Epithelial cell of esophagus (primary cell): ENCODE results near the gene ULK4.

Experiments
- DNase-seq: peaks from one replicate; pipeline ENCODE4 v3.0.0; 2010; ENCODE audit warnings: low read depth
- H3K4me3 ChIP-seq: 2 replicates; pipeline ENCODE4 v1.5.1; 2011; ENCODE audit warnings: mild to moderate bottlenecking, low read length, control low read depth
- TF ChIP-seq, protein P1 (sequence below): IDR thresholded peaks from 2 replicates; pipeline ENCODE4 v1.5.1; 2011; ENCODE audit warnings: low read depth, mild to moderate bottlenecking, low read length, control low read depth, inconsistent platforms; ENCODE audit not compliant: insufficient read depth; ENCODE audit errors: missing control alignments

ULK4 gene

DNA sequence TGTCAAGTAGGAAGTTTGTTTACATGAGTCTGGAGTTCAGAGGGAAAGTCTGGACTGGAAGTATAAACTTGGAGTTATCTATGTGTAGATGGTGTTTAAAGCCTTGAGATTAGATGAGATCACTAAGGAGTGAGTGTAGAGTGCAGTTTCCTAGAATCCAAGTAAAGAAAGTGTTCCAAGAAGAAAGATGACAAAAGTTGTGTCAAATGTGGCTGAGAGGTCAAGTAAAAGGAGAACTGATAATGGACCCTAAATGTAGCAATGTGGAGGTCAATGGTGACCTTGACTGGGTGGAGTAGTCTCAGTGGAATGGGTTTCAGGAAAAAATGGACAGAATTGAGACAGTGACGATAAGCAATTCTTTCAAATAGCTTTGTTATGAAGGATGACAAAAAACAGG lies 39.9 kb upstream of the ULK4 start:
- TF ChIP-seq, protein P1, sequence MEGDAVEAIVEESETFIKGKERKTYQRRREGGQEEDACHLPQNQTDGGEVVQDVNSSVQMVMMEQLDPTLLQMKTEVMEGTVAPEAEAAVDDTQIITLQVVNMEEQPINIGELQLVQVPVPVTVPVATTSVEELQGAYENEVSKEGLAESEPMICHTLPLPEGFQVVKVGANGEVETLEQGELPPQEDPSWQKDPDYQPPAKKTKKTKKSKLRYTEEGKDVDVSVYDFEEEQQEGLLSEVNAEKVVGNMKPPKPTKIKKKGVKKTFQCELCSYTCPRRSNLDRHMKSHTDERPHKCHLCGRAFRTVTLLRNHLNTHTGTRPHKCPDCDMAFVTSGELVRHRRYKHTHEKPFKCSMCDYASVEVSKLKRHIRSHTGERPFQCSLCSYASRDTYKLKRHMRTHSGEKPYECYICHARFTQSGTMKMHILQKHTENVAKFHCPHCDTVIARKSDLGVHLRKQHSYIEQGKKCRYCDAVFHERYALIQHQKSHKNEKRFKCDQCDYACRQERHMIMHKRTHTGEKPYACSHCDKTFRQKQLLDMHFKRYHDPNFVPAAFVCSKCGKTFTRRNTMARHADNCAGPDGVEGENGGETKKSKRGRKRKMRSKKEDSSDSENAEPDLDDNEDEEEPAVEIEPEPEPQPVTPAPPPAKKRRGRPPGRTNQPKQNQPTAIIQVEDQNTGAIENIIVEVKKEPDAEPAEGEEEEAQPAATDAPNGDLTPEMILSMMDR = no peak
- no peak for DNase-seq

DNA sequence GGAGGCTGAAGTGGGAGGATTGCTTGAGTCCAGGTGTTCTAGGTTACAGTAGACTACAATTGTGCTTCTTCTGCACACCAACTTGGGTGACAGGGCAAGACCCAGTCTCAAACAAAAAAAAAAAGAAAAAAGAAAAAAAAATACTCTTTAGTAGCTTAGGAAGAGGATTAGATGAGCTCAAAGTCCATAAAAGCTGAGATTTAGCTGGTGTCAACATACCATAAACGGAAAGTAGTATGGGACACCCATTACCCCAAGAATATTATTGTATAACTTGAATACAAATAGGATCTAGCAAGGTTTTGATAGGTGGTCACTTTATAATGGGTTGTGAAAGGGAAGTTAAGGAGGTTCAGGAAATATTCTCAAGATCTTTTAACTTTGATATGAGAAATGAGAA lies 38.0 kb upstream of the ULK4 start:
- DNase-seq = no peak
- no peak overlapping the region for H3K4me3 ChIP-seq
- TF ChIP-seq, protein P1 = no peak

More for the DNA sequence above, 39.9 kb upstream of the ULK4 start:
- no peak overlapping the region for H3K4me3 ChIP-seq

DNA sequence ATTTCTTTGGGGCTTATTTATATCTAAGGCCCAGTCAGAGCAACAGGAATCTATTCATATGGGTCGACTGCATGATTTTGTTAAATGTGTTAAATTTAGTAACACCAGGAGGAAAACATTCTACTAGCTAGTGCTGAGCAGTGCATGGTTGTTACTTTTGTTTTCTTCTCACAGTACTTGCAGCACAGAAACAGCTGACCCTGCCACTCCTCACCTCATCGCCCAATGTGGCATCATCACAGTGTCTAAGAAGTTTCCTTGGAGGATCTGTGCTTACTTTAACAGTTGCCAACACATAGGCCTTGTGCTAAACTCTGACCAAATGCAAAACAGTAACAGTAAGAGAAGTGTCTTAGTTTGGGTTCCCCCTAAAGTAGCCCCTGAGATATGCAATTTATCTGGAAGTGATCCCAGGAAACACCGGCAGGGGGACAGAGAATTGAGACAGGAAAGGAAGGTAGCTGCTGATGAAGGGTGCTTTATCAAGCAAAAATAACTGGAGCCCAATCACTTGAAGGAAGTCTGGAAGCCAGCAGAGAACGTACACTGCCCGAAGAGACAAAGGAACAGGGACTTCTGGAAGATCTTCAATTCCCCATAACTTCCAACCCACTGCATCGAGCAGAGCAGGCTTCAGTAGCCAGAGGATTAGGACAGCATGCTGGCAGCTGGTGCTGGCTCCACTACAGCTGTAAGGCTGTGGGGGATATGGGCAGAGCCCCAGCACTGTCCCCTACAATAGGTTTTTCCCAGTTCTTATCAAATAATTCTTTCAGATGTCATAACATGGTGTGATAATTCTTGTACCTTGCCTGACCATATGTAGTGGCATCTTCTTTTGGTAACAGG lies 36.0 kb upstream of the ULK4 start:
- TF ChIP-seq, protein P1 = peak; percentile 41
- H3K4me3 ChIP-seq = no peak overlapping the region

DNA sequence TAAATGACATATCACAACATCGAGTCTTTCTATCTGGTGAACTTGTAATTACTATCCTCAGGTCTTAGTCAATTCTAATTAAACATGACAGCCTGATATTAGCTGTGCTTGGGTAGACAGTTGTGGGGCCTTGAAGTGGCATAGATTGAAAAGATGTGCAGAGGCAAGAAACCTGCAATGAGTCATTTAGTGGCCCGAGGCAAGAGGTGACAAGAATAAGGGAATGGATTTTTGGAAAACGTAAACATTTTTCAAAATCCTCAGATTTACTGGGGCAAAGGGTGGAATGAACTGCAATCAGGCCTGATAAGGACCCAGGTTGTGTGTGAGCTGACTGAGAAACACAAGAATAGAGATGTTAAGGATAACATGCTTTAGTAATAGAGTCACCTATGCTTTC lies 29.5 kb upstream of the ULK4 start:
- TF ChIP-seq, protein P1 = no peak
- no peak overlapping the region for H3K4me3 ChIP-seq
- peak; percentile 40 for DNase-seq

More for the DNA sequence above, 36.0 kb upstream of the ULK4 start:
- DNase-seq = peak; percentile 19

DNA sequence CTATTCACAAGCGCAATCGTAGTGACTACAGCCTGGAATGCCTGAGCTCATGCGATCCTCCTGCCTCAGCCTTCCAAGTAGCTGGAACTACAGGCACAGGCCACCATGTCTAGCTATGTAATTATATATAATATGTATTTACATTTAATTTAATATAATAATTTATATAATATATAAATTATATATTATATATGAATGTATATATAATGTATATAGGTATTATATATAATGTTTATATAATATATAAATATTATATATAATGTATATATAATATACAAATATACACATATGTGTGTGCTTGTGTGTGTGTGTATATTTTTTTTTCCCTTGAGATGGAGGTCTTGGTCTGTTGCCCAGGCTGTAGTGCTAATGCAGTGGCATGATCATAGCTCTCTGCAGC lies 27.6 kb upstream of the ULK4 start:
- no peak for DNase-seq
- no peak overlapping the region for H3K4me3 ChIP-seq
- TF ChIP-seq, protein P1 = no peak

DNA sequence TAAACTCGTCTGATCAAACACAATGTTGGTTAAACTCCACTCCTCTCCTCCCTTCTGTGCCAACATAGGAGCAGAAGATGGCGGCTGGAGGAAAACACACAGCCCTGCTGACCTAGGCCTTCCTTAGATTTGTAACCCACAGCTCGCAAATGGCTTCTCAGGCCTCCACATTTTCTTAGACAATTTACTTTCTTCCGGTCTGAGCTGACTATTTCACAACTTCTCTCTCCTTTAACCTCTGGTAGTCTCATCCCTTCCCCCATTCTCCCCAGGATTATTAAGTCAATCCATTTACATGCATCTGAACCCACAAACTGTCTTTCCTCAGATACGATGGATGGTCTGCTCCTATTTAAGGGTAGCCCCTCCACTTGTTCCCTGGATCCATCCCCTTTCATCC lies 25.7 kb upstream of the ULK4 start:
- TF ChIP-seq, protein P1 = no peak
- DNase-seq = no peak
- no peak overlapping the region for H3K4me3 ChIP-seq

DNA sequence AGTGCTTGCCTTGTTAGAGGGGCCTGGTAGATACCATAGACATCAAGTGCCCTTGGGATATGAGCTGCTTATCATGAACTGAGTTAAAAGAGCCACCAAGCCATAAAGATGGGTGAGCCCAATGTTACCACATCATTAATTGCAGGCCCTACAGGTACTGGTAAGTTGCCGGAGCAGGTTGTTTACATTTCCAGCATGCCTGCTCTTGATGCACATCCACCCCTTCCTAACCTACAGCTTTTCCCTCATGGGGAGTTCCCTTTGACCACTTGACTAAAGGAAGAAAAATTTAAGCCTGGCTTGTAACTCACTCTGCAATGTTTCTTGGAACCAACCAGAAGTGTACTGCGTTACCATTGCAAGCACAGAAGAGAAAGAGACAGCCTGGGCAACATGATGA lies 24.7 kb upstream of the ULK4 start:
- peak; percentile 60 for DNase-seq
- no peak overlapping the region for H3K4me3 ChIP-seq
- TF ChIP-seq, protein P1 = no peak
